HepG2 (cell line): ENCODE measurements around the gene SGK1. TPM values are rescaled to one million over a fixed set of nuclear protein-coding genes. Genes with fewer than 3 reads are reported as not detected.
A peak's percentile ranks its signal among the peaks of the same experiment; 100 is the strongest.

Source experiments
- ATM ChIP-seq: fragments of 450-650 bp; IDR thresholded peaks from 2 replicates; pipeline ENCODE4 v1.7.1; 2017; ENCODE audit warnings: mild to moderate bottlenecking, borderline replicate concordance
- MTF2 ChIP-seq: sonication (generic); formaldehyde crosslinking; IDR thresholded peaks from 2 replicates; pipeline ENCODE4 v1.5.0; 2020; ENCODE audit warnings: missing genetic modification reagents, borderline replicate concordance
- ZNF501 ChIP-seq: sonication (generic); formaldehyde crosslinking; IDR thresholded peaks from 2 replicates; pipeline ENCODE4 v1.5.1; 2020; ENCODE audit warnings: mild to moderate bottlenecking, moderate library complexity, missing genetic modification reagents
- ZNF557 ChIP-seq: sonication (generic); formaldehyde crosslinking; IDR thresholded peaks from 2 replicates; pipeline ENCODE4 v1.4.0; 2020; ENCODE audit warnings: missing genetic modification reagents
- polyA plus RNA-seq, 8 experiments: library from polyadenylated mRNA; depleted of rRNA in 3 of 8; stranded (reverse) in 7 of 8; unstranded in 1 of 8; fragments of >200 nt; fragmentation: Illumina TruSeq in 4 of 8; extraction: Trizol in 4 of 8; gene quantifications; 2 replicates each; pipeline versions ENCODE4 v1.2.1 to v1.2.3, GENCODE V29; 2011 to 2016; ENCODE audit warnings: low read depth in 4 of 8, missing spikeins in 1 of 8, mixed read lengths in 1 of 8; ENCODE audit not compliant: insufficient read depth in 1 of 8
- total RNA-seq, 5 experiments: library from RNA; depleted of rRNA; stranded (reverse); fragments of >200 nt; fragmentation: Illumina TruSeq; extraction: Trizol; gene quantifications; 2 replicates each; pipeline ENCODE4 v1.2.3, GENCODE V29; 2016; ENCODE audit warnings: low read depth in 1 of 5
- TF ChIP-seq, protein P1 (sequence below): sonication (generic); formaldehyde crosslinking; IDR thresholded peaks from 2 replicates; pipeline ENCODE4 v1.4.0; 2020; ENCODE audit warnings: mild to moderate bottlenecking, missing genetic modification reagents, borderline replicate concordance
- TF ChIP-seq, protein P2 (sequence below): sonication (generic); formaldehyde crosslinking; IDR thresholded peaks from 2 replicates; pipeline ENCODE4 v1.5.1; 2020; ENCODE audit warnings: missing genetic modification reagents, mild to moderate bottlenecking, borderline replicate concordance

The SGK1 gene
- total and polyA plus RNA-seq, 2 of the 13 experiments (the other 11 are each of a cell fraction or from before 2014, with no cell fraction given) = 56.1 to 56.2 TPM

DNA sequence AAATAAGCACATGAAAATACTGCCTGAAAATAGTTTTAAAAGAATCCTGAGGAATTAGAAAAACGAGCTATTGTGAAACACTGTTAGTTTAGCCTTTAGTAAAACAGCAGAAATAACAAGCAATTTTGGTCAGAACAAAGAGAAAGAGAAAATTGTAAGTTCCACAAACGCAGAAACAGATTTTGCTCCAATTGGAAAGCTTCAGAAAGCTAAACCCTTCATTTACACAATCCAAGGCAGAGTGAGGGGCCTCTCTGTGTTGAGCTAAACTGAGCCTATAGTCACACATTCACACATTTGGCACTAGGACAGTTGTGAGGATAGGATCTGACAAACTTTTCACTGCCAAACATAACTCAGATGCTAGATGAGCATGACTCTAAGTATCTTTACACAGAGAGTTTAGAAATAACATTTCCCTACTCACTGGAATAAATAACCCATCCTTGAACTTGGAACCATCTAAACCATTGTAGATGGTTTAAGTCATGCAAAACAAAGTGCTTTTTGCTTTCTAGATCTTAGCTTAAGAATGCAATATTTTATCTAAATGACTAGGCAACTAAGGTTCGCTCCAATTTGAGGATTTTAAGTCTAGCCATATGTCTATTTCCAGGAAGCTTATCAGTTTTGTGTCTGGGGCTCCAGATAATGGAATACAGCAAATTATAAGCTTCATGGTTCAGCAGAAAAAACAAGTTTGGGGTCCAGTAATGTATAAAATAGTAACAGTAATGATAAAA is 122.6 kb downstream of the SGK1 start (continued):
- TF ChIP-seq ZNF501 (CRISPR knock-in tag) = no peak
- no peak for TF ChIP-seq ATM
- TF ChIP-seq MTF2 (CRISPR knock-in tag) = no peak
- TF ChIP-seq, protein P1, sequence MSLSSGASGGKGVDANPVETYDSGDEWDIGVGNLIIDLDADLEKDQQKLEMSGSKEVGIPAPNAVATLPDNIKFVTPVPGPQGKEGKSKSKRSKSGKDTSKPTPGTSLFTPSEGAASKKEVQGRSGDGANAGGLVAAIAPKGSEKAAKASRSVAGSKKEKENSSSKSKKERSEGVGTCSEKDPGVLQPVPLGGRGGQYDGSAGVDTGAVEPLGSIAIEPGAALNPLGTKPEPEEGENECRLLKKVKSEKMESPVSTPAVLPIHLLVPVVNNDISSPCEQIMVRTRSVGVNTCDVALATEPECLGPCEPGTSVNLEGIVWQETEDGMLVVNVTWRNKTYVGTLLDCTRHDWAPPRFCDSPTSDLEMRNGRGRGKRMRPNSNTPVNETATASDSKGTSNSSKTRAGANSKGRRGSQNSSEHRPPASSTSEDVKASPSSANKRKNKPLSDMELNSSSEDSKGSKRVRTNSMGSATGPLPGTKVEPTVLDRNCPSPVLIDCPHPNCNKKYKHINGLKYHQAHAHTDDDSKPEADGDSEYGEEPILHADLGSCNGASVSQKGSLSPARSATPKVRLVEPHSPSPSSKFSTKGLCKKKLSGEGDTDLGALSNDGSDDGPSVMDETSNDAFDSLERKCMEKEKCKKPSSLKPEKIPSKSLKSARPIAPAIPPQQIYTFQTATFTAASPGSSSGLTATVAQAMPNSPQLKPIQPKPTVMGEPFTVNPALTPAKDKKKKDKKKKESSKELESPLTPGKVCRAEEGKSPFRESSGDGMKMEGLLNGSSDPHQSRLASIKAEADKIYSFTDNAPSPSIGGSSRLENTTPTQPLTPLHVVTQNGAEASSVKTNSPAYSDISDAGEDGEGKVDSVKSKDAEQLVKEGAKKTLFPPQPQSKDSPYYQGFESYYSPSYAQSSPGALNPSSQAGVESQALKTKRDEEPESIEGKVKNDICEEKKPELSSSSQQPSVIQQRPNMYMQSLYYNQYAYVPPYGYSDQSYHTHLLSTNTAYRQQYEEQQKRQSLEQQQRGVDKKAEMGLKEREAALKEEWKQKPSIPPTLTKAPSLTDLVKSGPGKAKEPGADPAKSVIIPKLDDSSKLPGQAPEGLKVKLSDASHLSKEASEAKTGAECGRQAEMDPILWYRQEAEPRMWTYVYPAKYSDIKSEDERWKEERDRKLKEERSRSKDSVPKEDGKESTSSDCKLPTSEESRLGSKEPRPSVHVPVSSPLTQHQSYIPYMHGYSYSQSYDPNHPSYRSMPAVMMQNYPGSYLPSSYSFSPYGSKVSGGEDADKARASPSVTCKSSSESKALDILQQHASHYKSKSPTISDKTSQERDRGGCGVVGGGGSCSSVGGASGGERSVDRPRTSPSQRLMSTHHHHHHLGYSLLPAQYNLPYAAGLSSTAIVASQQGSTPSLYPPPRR (CRISPR knock-in tag) = peak; percentile 38; the same call in 1 of the 2 replicates
- TF ChIP-seq, protein P2, sequence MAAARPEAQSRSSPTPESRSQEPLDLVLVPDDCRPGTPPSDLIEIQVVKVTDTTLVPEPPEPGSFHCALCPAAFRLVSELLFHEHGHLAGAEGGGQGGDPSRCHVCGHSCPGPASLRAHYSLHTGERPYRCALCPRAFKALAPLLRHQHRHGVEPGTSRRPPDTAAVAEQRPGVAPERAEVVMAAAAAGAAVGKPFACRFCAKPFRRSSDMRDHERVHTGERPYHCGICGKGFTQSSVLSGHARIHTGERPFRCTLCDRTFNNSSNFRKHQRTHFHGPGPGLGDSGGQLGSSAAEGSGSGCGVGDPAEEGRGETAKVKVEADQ (CRISPR knock-in tag) = no peak
- no peak for TF ChIP-seq ZNF557
